ENCODE measurements around the gene ERC1.
"Not testable (repeated sequence)": the region's sequence is repeated elsewhere in the genome, so short reads cannot be mapped to it uniquely, and the experiment has no call there.

ERC1 gene

GRCh38 chr12:1252758-1253157 lies 261.7 kb downstream of the ERC1 start:
- Histone ChIP-seq H3K36me3 (ENCODE audit: control insufficient read depth, insufficient read depth, low read length) (no peaks in the 10 kb centered on the region), H3K27me3 (ENCODE audit: control insufficient read depth, insufficient read depth, low read length) (no peaks in the 10 kb centered on the region), H3K9ac (ENCODE audit: low read length) (no peak overlapping the region), H3K4me3 (ENCODE audit: low read length) (no peak overlapping the region), H3K4me1 (ENCODE audit: control insufficient read depth, insufficient read depth, low read length) (peaks cover 5% of the 10 kb centered on the region), H3K9me3 (ENCODE audit: control insufficient read depth, low read length) (no peaks in the 10 kb centered on the region)

DNA sequence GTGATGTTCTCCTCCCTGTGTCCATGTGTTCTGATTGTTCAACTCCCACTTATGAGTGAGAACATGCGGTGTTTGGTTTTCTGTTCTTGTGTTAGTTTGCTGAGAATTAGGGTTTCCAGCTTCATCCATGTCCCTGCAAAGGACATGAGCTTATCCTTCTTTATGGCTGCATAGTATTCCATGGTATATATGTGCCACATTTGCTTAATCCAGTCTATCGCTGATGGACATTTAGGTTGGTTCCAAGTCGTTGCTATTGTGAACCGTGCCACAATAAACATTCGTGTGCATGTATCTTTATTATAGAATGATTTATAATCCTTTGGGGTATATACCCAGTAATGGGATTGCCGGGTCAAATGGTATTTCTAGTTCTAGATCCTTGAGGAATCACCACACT lies 264.1 kb downstream of the ERC1 start:
- not testable (repeated sequence) for H3K4me1 ChIP-seq (ENCODE audit: control insufficient read depth, insufficient read depth, low read length)

GRCh38 chr12:1255854-1256253 lies 264.8 kb downstream of the ERC1 start:
- H3K36me3 ChIP-seq (ENCODE audit: control insufficient read depth, insufficient read depth, low read length); H3K4me1 ChIP-seq (ENCODE audit: control insufficient read depth, insufficient read depth, low read length); H3K9ac ChIP-seq (ENCODE audit: low read length); H3K27me3 ChIP-seq (ENCODE audit: control insufficient read depth, insufficient read depth, low read length); H3K4me3 ChIP-seq (ENCODE audit: low read length); H3K9me3 ChIP-seq (ENCODE audit: control insufficient read depth, low read length): not testable (repeated sequence)

More for the DNA sequence above, 264.1 kb downstream of the ERC1 start:
- not testable (repeated sequence) for H3K4me3 ChIP-seq (ENCODE audit: low read length); H3K9ac ChIP-seq (ENCODE audit: low read length); H3K27me3 ChIP-seq (ENCODE audit: control insufficient read depth, insufficient read depth, low read length); H3K36me3 ChIP-seq (ENCODE audit: control insufficient read depth, insufficient read depth, low read length); H3K9me3 ChIP-seq (ENCODE audit: control insufficient read depth, low read length)

DNA sequence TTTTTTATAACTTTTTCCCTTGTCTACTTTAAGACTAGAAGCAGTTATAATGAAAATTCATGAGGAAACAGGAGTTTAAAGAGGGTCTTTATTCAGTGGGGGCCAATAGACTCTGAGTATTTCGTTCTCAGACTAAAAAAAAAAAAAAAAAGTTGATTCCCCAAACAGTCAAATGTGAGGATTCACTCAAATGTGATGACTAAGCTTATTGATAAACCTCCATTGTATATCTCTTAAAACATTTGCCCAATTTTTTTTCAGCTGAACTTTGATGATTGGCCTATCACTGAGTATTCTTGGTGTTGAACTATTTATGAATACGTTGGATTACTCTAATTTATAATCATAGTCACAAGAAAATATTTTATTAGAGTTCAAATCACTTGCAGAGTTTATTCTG lies 265.3 kb downstream of the ERC1 start:
- no peak overlapping the region for H3K4me3 ChIP-seq (ENCODE audit: low read length)
- no peaks in the 10 kb centered on the region for H3K4me1 ChIP-seq (ENCODE audit: control insufficient read depth, insufficient read depth, low read length)
- no peak overlapping the region for H3K9ac ChIP-seq (ENCODE audit: low read length)
- H3K36me3 ChIP-seq (ENCODE audit: control insufficient read depth, insufficient read depth, low read length) = no peaks in the 10 kb centered on the region
- H3K27me3 ChIP-seq (ENCODE audit: control insufficient read depth, insufficient read depth, low read length) = no peaks in the 10 kb centered on the region
- no peaks in the 10 kb centered on the region for H3K9me3 ChIP-seq (ENCODE audit: control insufficient read depth, low read length)

- Histone ChIP-seq H3K27me3 (ENCODE audit: control insufficient read depth, insufficient read depth, low read length) (no peaks in the 10 kb centered on the region), H3K4me3 (ENCODE audit: low read length) (no peak overlapping the region), H3K9ac (ENCODE audit: low read length) (no peak overlapping the region), H3K9me3 (ENCODE audit: control insufficient read depth, low read length) (no peaks in the 10 kb centered on the region), H3K4me1 (ENCODE audit: control insufficient read depth, insufficient read depth, low read length) (no peaks in the 10 kb centered on the region), H3K36me3 (ENCODE audit: control insufficient read depth, insufficient read depth, low read length) (no peaks in the 10 kb centered on the region)
These were observed 266.0 kb downstream of the ERC1 start for GRCh38 chr12:1256991-1257390.

GRCh38 chr12:1262011-1262410 lies 271.0 kb downstream of the ERC1 start:
- no peak overlapping the region for H3K4me3 ChIP-seq (ENCODE audit: low read length)
- H3K4me1 ChIP-seq (ENCODE audit: control insufficient read depth, insufficient read depth, low read length) = no peaks in the 10 kb centered on the region
- H3K9me3 ChIP-seq (ENCODE audit: control insufficient read depth, low read length) = no peaks in the 10 kb centered on the region
- no peak overlapping the region for H3K9ac ChIP-seq (ENCODE audit: low read length)
- H3K36me3 ChIP-seq (ENCODE audit: control insufficient read depth, insufficient read depth, low read length) = no peaks in the 10 kb centered on the region
- no peaks in the 10 kb centered on the region for H3K27me3 ChIP-seq (ENCODE audit: control insufficient read depth, insufficient read depth, low read length)

DNA sequence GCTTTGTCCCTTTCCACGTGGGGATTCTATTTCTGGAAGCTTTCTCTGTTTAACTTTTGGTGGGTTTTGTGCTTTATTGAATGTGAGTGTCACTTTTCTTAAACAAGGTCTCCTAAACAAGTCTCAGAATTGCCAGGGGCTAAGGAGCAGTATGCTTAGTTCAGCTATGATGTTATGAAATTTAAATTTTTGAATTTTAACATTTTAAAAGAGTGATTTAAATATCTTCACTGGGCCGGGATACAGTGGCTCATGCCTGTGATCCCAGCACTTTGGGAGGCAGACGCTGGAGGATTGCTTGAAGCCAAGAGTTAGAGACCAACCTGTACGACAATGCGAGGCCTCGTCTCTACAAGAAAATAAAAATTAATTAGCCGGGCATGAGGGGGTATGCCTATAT lies 276.2 kb downstream of the ERC1 start:
- no peaks in the 10 kb centered on the region for H3K9me3 ChIP-seq (ENCODE audit: control insufficient read depth, low read length)
- H3K36me3 ChIP-seq (ENCODE audit: control insufficient read depth, insufficient read depth, low read length) = no peaks in the 10 kb centered on the region
- no peak overlapping the region for H3K4me3 ChIP-seq (ENCODE audit: low read length)
- H3K9ac ChIP-seq (ENCODE audit: low read length) = no peak overlapping the region
- no peaks in the 10 kb centered on the region for H3K27me3 ChIP-seq (ENCODE audit: control insufficient read depth, insufficient read depth, low read length)
- H3K4me1 ChIP-seq (ENCODE audit: control insufficient read depth, insufficient read depth, low read length) = no peaks in the 10 kb centered on the region

DNA sequence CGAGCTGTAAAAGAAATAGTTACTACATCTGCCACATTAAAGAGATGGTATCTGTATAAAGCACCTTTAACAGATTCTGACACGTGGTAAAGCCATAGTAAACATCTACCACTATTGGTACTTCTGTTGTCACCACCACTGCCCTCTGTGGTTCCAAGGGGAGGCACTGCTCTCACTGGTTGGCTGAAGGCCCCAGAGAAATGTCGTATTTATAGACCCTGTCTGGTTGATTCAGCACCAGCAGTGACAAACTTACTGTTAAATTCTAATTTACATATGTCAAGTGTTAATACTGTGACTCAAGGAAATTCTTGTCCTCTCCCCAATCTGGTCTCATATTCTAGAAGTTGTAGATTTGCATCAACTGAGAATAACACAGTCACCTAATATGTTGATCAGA lies 281.1 kb downstream of the ERC1 start:
- Histone ChIP-seq H3K4me3 (ENCODE audit: low read length) (no peak overlapping the region), H3K9ac (ENCODE audit: low read length) (no peak overlapping the region), H3K4me1 (ENCODE audit: control insufficient read depth, insufficient read depth, low read length) (no peaks in the 10 kb centered on the region), H3K27me3 (ENCODE audit: control insufficient read depth, insufficient read depth, low read length) (no peaks in the 10 kb centered on the region), H3K9me3 (ENCODE audit: control insufficient read depth, low read length) (no peaks in the 10 kb centered on the region), H3K36me3 (ENCODE audit: control insufficient read depth, insufficient read depth, low read length) (no peaks in the 10 kb centered on the region)

GRCh38 chr12:1273051-1273450 lies 282.0 kb downstream of the ERC1 start:
- Histone ChIP-seq H3K9ac (ENCODE audit: low read length) (no peak overlapping the region), H3K36me3 (ENCODE audit: control insufficient read depth, insufficient read depth, low read length) (no peaks in the 10 kb centered on the region), H3K4me1 (ENCODE audit: control insufficient read depth, insufficient read depth, low read length) (no peaks in the 10 kb centered on the region), H3K27me3 (ENCODE audit: control insufficient read depth, insufficient read depth, low read length) (no peaks in the 10 kb centered on the region), H3K4me3 (ENCODE audit: low read length) (no peak overlapping the region), H3K9me3 (ENCODE audit: control insufficient read depth, low read length) (no peaks in the 10 kb centered on the region)

- Histone ChIP-seq H3K9ac (ENCODE audit: low read length) (no peak overlapping the region), H3K9me3 (ENCODE audit: control insufficient read depth, low read length) (no peaks in the 10 kb centered on the region), H3K27me3 (ENCODE audit: control insufficient read depth, insufficient read depth, low read length) (no peaks in the 10 kb centered on the region)
These were observed 286.9 kb downstream of the ERC1 start for GRCh38 chr12:1277905-1278304.

DNA sequence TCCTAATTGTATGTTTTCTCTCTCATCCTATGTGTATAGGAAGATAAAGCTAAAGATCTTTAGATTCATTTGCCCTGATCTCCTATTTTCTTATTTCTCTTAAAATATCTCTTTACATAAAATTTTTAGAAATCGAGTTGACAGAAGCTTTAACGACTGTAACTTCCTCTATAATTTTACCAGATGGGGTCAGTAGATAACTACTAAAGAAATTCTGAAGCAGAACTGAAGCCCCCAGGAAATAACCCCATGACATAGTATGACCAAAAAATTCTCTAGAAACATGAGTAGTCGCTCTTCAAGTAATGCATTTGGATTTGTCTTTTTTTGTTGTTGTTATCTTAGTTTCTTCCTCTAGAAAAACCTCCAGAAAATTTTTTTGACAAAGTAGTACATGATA lies 288.0 kb downstream of the ERC1 start:
- H3K9me3 ChIP-seq (ENCODE audit: control insufficient read depth, low read length) = no peaks in the 10 kb centered on the region
- H3K9ac ChIP-seq (ENCODE audit: low read length) = no peak overlapping the region
- peaks cover 10% of the 10 kb centered on the region for H3K4me1 ChIP-seq (ENCODE audit: control insufficient read depth, insufficient read depth, low read length)
- no peaks in the 10 kb centered on the region for H3K27me3 ChIP-seq (ENCODE audit: control insufficient read depth, insufficient read depth, low read length)
- no peak overlapping the region for H3K4me3 ChIP-seq (ENCODE audit: low read length)
- no peaks in the 10 kb centered on the region for H3K36me3 ChIP-seq (ENCODE audit: control insufficient read depth, insufficient read depth, low read length)

More at GRCh38 chr12:1277905-1278304, 286.9 kb downstream of the ERC1 start:
- no peaks in the 10 kb centered on the region for H3K36me3 ChIP-seq (ENCODE audit: control insufficient read depth, insufficient read depth, low read length)
- H3K4me1 ChIP-seq (ENCODE audit: control insufficient read depth, insufficient read depth, low read length) = peaks cover 10% of the 10 kb centered on the region
- H3K4me3 ChIP-seq (ENCODE audit: low read length) = no peak overlapping the region

- Histone ChIP-seq H3K9ac (ENCODE audit: low read length) (no peak overlapping the region), H3K9me3 (ENCODE audit: control insufficient read depth, low read length) (no peaks in the 10 kb centered on the region), H3K27me3 (ENCODE audit: control insufficient read depth, insufficient read depth, low read length) (no peaks in the 10 kb centered on the region), H3K4me3 (ENCODE audit: low read length) (no peak overlapping the region), H3K4me1 (ENCODE audit: control insufficient read depth, insufficient read depth, low read length) (peaks cover 10% of the 10 kb centered on the region), H3K36me3 (ENCODE audit: control insufficient read depth, insufficient read depth, low read length) (no peaks in the 10 kb centered on the region)
These were observed 289.0 kb downstream of the ERC1 start for GRCh38 chr12:1280059-1280458.

DNA sequence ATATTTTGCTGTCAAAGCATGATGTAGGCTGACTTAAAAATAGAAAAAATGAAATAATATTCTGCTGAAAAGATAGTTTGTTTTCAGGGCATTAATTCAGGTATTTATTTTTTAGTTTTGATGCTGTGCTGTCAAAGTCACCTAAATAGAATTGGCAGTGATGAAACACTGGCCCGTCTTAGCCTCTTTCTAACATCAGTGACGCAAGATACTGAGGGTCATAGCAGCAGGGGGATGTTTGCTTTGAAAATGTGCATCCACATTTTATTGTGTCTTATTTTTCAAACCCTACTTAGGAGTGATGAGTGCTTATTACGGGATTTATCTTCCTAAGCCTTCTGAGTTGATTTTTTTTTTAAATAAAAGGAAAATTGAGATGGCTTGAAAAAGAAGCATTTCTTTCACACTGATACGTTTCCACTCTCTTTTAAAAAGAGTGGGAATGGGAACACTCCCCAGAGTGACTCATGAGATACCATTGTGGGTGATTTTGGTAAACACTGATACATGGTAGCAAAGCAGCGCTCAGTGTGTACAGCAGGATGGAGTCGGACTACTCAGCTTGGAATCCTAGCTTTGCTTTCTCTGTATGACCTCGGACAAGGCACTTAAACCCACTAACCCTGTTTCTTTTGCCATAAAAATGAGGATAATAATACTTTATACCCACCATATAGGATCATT lies 290.8 kb downstream of the ERC1 start:
- Histone ChIP-seq H3K36me3 (ENCODE audit: control insufficient read depth, insufficient read depth, low read length) (no peaks in the 10 kb centered on the region), H3K4me3 (ENCODE audit: low read length) (no peak overlapping the region), H3K4me1 (ENCODE audit: control insufficient read depth, insufficient read depth, low read length) (peaks cover 10% of the 10 kb centered on the region), H3K27me3 (ENCODE audit: control insufficient read depth, insufficient read depth, low read length) (no peaks in the 10 kb centered on the region), H3K9me3 (ENCODE audit: control insufficient read depth, low read length) (no peaks in the 10 kb centered on the region), H3K9ac (ENCODE audit: low read length) (no peak overlapping the region)
